Astrocyte of the hippocampus (primary cell): Measurements from ENCODE around the gene TAS2R50.
A peak's percentile ranks its signal among the peaks of the same experiment; 100 is the strongest.
"Not testable (repeated sequence)": the region's sequence is repeated elsewhere in the genome, so short reads cannot be mapped to it uniquely, and the experiment has no call there.

ENCODE experiments used
- DNase-seq: peaks from one replicate; pipeline ENCODE4 v3.0.0; 2011; ENCODE audit warnings: low read depth, low spot score

The TAS2R50 gene

GRCh38 chr12:10986812-10987211 lies at the start of gene TAS2R50:
Gene TAS2R50, minus strand, starts transcription at chr12:10986912. Its CDS starts 52 bp downstream, at chr12:10986860.
- DNase-seq, result no peak

- not testable (repeated sequence) for DNase-seq
Observed at GRCh38 chr12:11033959-11034358, 47.2 kb upstream of the TAS2R50 start.

- DNase-seq, result no peak
Observed at GRCh38 chr12:11031307-11031706, 44.6 kb upstream of the TAS2R50 start, which contains the start of gene TAS2R31. Gene TAS2R31, minus strand, starts transcription at chr12:11031407. Its CDS starts 72 bp downstream, at chr12:11031335.

- DNase-seq, result no peak
Observed at GRCh38 chr12:11026118-11026517, 39.4 kb upstream of the TAS2R50 start.

GRCh38 chr12:11023387-11023786 lies 36.7 kb upstream of the TAS2R50 start:
- no peak for DNase-seq

- DNase-seq, result no peak
Observed at GRCh38 chr12:11022520-11022919, 35.8 kb upstream of the TAS2R50 start, which contains the start of gene TAS2R19. Gene TAS2R19, minus strand, starts transcription at chr12:11022620. Its CDS starts 49 bp downstream, at chr12:11022571.

- no peak for DNase-seq
Observed at GRCh38 chr12:11016937-11017336, 30.2 kb upstream of the TAS2R50 start.

GRCh38 chr12:11015775-11016430 lies 29.2 kb upstream of the TAS2R50 start:
- DNase-seq, result no peak

GRCh38 chr12:11014234-11014633 lies 27.5 kb upstream of the TAS2R50 start:
- DNase-seq, result peak; percentile 29

- DNase-seq, result no peak
Observed at GRCh38 chr12:11007608-11008007, 20.9 kb upstream of the TAS2R50 start.

GRCh38 chr12:10998204-10998603 lies 11.5 kb upstream of the TAS2R50 start, which contains the start of gene TAS2R20:
Gene TAS2R20, minus strand, starts transcription at chr12:10998304. Its CDS starts 429 bp downstream, at chr12:10997875.
- DNase-seq, result no peak

GRCh38 chr12:10994307-10994706 lies 7.6 kb upstream of the TAS2R50 start:
- DNase-seq, result no peak

GRCh38 chr12:10989107-10989506 lies 2.4 kb upstream of the TAS2R50 start:
- no peak for DNase-seq

- peak; percentile 42 for DNase-seq
Observed at GRCh38 chr12:10982244-10982643, 4.5 kb downstream of the TAS2R50 start.

GRCh38 chr12:10974965-10975364 lies 11.7 kb downstream of the TAS2R50 start:
- DNase-seq, result no peak

- peak; percentile 86 for DNase-seq
Observed at GRCh38 chr12:10968765-10969456, 17.8 kb downstream of the TAS2R50 start.

- peak; percentile 50 for DNase-seq
Observed at GRCh38 chr12:10967409-10967808, 19.3 kb downstream of the TAS2R50 start.

- no peak for DNase-seq
Observed at GRCh38 chr12:10966314-10966713, 20.4 kb downstream of the TAS2R50 start.

GRCh38 chr12:10965476-10965875 lies 21.2 kb downstream of the TAS2R50 start:
- DNase-seq, result no peak

GRCh38 chr12:10960211-10960610 lies 26.5 kb downstream of the TAS2R50 start:
- DNase-seq, result no peak

GRCh38 chr12:10959804-10960203 lies 26.9 kb downstream of the TAS2R50 start:
- DNase-seq, result no peak

GRCh38 chr12:10957741-10958140 lies 29.0 kb downstream of the TAS2R50 start:
- DNase-seq, result peak; percentile 47

GRCh38 chr12:10956085-10956484 lies 30.6 kb downstream of the TAS2R50 start:
- no peak for DNase-seq
